Panc1 (cell line): Measurements from ENCODE around the gene TIMM44. TPM values are rescaled to one million over a fixed set of nuclear protein-coding genes. Genes with fewer than 3 reads are reported as not detected.

Experiments used
- ATAC-seq: fragments of 200-7000 bp; cut with Tn5 transposase; 2 replicates; pipeline ENCODE4 v1.9.1; 2020; ENCODE audit warnings: mild to moderate bottlenecking, moderate library complexity
- BruUV-seq: library from RNA; stranded (reverse); fragments of 400-500 nt; replicated peaks from 2 replicates; lab custom pipeline; 2021; lab: Mats Ljungman, UMichigan
- CTCF ChIA-PET: fragments of 300-600 bp; sonication (Branson Sonifier 250); formaldehyde crosslinking; loops from one replicate; lab custom pipeline; 2022; ENCODE audit warnings: antibody characterized with exemption; lab: Charles Lee
- POLR2A ChIA-PET: fragments of 300-600 bp; sonication (Branson Sonifier 250); formaldehyde crosslinking; loops from one replicate; lab custom pipeline; 2022; ENCODE audit warnings: antibody characterized with exemption; lab: Charles Lee
- DNase-seq: peaks from one replicate; pipeline ENCODE4 v3.0.0-alpha.2; 2010; ENCODE audit warnings: low read depth, low spot score
- H3K27ac ChIP-seq: 2 replicates; pipeline ENCODE4 v1.5.1; 2011; ENCODE audit warnings: mild to moderate bottlenecking, low read length, inconsistent platforms
- H3K27me3 ChIP-seq: fragments of 200-500 bp; sonication (Bioruptor generic); 2 replicates; pipeline ENCODE4 v1.6.0; 2014; ENCODE audit warnings: low read length, inconsistent platforms; ENCODE audit not compliant: control insufficient read depth, insufficient read depth
- H3K36me3 ChIP-seq: fragments of 200-500 bp; sonication (Bioruptor generic); 2 replicates; pipeline ENCODE4 v1.5.1; 2014; ENCODE audit warnings: inconsistent platforms, mild to moderate bottlenecking, low read length, moderate library complexity; ENCODE audit not compliant: control insufficient read depth, insufficient read depth
- H3K4me1 ChIP-seq: 2 replicates; pipeline ENCODE4 v1.5.1; 2011; ENCODE audit warnings: inconsistent platforms, mild to moderate bottlenecking, low read length, moderate library complexity; ENCODE audit not compliant: control insufficient read depth, insufficient read depth
- H3K4me3 ChIP-seq, 2 experiments: 2 replicates each; pipeline ENCODE4 v1.5.1; 2011 to 2012; ENCODE audit warnings: low read depth in 2 of 2, low read length in 2 of 2, mild to moderate bottlenecking in 2 of 2, inconsistent platforms in 1 of 2, moderate library complexity in 1 of 2
- H3K9me3 ChIP-seq: fragments of 200-500 bp; sonication (Bioruptor generic); 2 replicates; pipeline ENCODE4 v1.5.1; 2014; ENCODE audit warnings: low read depth, mild to moderate bottlenecking, inconsistent platforms, low read length, moderate library complexity; ENCODE audit not compliant: control insufficient read depth, insufficient read depth
- CTCF ChIP-seq: fragments of 450-650 bp; IDR thresholded peaks from 2 replicates; pipeline ENCODE4 v1.5.1; 2017; ENCODE audit warnings: mild to moderate bottlenecking
- POLR2AphosphoS5 ChIP-seq: IDR thresholded peaks from 2 replicates; pipeline ENCODE4 v1.6.1; 2012; ENCODE audit warnings: mild to moderate bottlenecking, low read depth, low read length, moderate library complexity
- SIN3A ChIP-seq: IDR thresholded peaks from 2 replicates; pipeline ENCODE4 v1.6.1; 2012; ENCODE audit warnings: low read depth, mild to moderate bottlenecking, low read length, moderate library complexity, borderline replicate concordance; ENCODE audit not compliant: insufficient read depth
- TCF7L2 ChIP-seq: IDR thresholded peaks from 2 replicates; pipeline ENCODE4 v1.6.1; 2011; ENCODE audit warnings: mild to moderate bottlenecking, low read depth, low read length, inconsistent platforms
- in situ Hi-C: cut with HindIII; loops from 2 replicates; pipeline ENCODE4 v1.10.0; 2016; ENCODE audit warnings: low sequenced_read_pairs, low pct_unique_long_range_greater_than_20kb
- intact Hi-C: fragments of 100-400 bp; cut with micrococcal nuclease; formaldehyde crosslinking; loops from one replicate; pipeline ENCODE4 v1.10.0; 2022; ENCODE audit not compliant: unreplicated experiment
- total RNA-seq: library from RNA; stranded (reverse); gene quantifications from one replicate; pipeline ENCODE4 v1.2.1, GENCODE V29; 2021; ENCODE audit not compliant: unreplicated experiment
- TF ChIP-seq, protein P1 (sequence below), 2 experiments: IDR thresholded peaks; 2 replicates each; pipeline ENCODE4 v1.6.1; 2011 to 2012; ENCODE audit warnings: low read depth in 2 of 2, control low read depth in 1 of 2, low read length in 1 of 2, mild to moderate bottlenecking in 1 of 2, moderate library complexity in 1 of 2; ENCODE audit not compliant: insufficient read depth in 1 of 2

TIMM44 gene
- total RNA-seq, 1 experiment from 2014 or later, result 105 TPM

DNA sequence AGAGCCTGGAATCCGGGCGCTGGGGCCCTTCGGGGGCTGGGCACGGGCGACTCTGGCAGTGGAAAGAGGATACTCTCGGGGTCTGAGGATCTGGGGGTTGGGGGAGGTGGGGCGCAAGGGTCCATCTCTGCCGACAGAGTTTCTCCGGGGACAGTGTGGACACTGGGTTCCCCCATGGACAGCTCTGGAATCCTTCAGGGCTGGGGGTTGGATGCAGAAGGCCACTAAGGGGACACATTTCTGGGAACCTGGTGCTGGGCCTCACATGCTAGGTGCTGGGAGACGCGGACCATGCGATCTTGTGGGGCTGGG lies 26.6 kb downstream of the TIMM44 start:
- H3K36me3 ChIP-seq, result no peaks in the 10 kb centered on the region; the same call in 1 of the 2 replicates
- H3K4me3 ChIP-seq, result peak overlapping the region; percentile 61 to 62
- H3K27ac ChIP-seq, result peak overlapping the region; percentile 66
- no peaks in the 10 kb centered on the region for H3K27me3 ChIP-seq
- H3K9me3 ChIP-seq, result no peaks in the 10 kb centered on the region
- BruUV-seq, result no TSS peak
- DNase-seq (no peak), ATAC-seq (no peak)
- CTCF ChIA-PET, result no interaction called here
- in situ Hi-C loops (no loop called here), intact Hi-C loops (no loop called here)
- H3K4me1 ChIP-seq, result peaks cover 13% of the 10 kb centered on the region
- TF ChIP-seq, protein P1, sequence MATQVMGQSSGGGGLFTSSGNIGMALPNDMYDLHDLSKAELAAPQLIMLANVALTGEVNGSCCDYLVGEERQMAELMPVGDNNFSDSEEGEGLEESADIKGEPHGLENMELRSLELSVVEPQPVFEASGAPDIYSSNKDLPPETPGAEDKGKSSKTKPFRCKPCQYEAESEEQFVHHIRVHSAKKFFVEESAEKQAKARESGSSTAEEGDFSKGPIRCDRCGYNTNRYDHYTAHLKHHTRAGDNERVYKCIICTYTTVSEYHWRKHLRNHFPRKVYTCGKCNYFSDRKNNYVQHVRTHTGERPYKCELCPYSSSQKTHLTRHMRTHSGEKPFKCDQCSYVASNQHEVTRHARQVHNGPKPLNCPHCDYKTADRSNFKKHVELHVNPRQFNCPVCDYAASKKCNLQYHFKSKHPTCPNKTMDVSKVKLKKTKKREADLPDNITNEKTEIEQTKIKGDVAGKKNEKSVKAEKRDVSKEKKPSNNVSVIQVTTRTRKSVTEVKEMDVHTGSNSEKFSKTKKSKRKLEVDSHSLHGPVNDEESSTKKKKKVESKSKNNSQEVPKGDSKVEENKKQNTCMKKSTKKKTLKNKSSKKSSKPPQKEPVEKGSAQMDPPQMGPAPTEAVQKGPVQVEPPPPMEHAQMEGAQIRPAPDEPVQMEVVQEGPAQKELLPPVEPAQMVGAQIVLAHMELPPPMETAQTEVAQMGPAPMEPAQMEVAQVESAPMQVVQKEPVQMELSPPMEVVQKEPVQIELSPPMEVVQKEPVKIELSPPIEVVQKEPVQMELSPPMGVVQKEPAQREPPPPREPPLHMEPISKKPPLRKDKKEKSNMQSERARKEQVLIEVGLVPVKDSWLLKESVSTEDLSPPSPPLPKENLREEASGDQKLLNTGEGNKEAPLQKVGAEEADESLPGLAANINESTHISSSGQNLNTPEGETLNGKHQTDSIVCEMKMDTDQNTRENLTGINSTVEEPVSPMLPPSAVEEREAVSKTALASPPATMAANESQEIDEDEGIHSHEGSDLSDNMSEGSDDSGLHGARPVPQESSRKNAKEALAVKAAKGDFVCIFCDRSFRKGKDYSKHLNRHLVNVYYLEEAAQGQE (IDR thresholded peaks at IDR 0.05; ENCODE audit: insufficient read depth in 1 of 2, low read depth in 2 of 2, low read length in 1 of 2), result no peak
- TF ChIP-seq TCF7L2 (no peak), SIN3A (no peak), POLR2AphosphoS5 (no peak), CTCF (no peak)
- POLR2A ChIA-PET, result interaction anchor here (1.3 kb wide), 1 partner anchor 27 kb away, joined by 4 read pairs; the partner anchor contains the start of gene TIMM44

DNA sequence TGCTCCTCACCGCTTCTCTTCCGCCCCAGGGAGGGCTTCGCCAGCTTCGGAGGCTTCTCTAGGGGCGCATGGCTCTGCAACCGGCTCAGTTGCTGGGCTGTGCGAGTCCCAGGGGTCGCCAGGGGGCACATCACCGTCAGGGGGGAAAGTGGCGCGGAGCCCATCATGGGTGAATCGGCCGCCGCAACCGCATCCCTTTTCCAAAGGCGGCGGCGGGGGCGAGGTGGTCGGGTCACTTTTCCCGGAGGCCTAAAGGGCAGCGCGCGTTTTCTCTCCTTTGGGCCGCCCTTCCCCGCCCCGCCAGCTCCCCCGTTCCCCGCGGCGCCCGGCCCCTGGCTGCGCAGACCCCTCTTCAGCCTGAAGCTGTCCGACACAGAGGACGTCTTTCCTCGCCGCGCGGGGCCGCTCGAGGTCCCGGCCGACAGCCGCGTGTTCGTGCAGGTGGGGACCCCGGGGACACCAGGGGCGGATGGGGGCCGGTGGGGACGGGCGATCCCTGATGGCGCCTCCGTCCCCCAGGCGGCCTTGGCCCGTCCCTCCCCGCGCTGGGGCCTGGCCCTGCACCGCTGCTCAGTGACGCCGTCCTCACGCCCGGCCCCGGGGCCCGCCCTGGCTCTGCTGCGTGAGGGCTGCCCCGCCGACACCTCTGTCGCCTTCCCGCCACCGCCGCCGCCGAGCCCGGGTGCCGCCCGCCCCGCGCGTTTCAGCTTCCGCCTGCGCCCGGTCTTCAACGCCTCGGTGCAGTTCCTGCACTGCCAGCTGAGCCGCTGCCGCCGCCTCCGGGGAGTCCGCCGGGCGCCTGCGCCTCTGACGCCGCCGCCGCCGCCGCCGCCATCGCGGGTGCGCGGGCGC lies 27.1 kb downstream of the TIMM44 start:
- CTCF ChIA-PET, result no interaction called here
- no peak for DNase-seq

More for the DNA sequence above, 27.1 kb downstream of the TIMM44 start:
- peak overlapping the region; percentile 48; the same call in 1 of the 2 replicates for H3K27ac ChIP-seq
- H3K9me3 ChIP-seq, result no peaks in the 10 kb centered on the region
- H3K4me1 ChIP-seq, result peaks cover 10% of the 10 kb centered on the region
- BruUV-seq, result no TSS peak
- POLR2A ChIA-PET, result interaction anchor here (1.3 kb wide), 1 partner anchor 27 kb away, joined by 4 read pairs; the partner anchor contains the start of gene TIMM44
- ATAC-seq, result peak; percentile 13; the same call in 1 of the 2 replicates
- H3K4me3 ChIP-seq, result peak overlapping the region; percentile 61 to 62
- intact Hi-C loops (no loop called here), in situ Hi-C loops (no loop called here)
- TF ChIP-seq SIN3A, result 0 out of 2 replicates have a peak, but pooled peaks have one; percentile 32
- no peak for TF ChIP-seq TCF7L2
- peak; percentile 30 for TF ChIP-seq CTCF
- no peaks in the 10 kb centered on the region for H3K27me3 ChIP-seq
- H3K36me3 ChIP-seq, result no peaks in the 10 kb centered on the region; the same call in 1 of the 2 replicates
